Activated CD8-positive, alpha-beta T cell treated with anti-CD3 and anti-CD28 coated beads, Interleukin-2, amount 10 ng/mL, durations not matched to agents 7 days and 5 days (primary cell): ENCODE measurements around the gene COA5. TPM values are rescaled to one million over a fixed set of nuclear protein-coding genes. Genes with fewer than 3 reads are reported as not detected.

Source experiments
- ATAC-seq: fragments of 150-1000 bp; cut with Tn5 transposase; one replicate; pipeline ENCODE4 v1.10.0; 2021; ENCODE audit warnings: moderate library complexity
- CTCF ChIA-PET: fragments of 350-600 bp; sonication (Branson Sonifier 250); formaldehyde crosslinking; loops from one replicate; lab custom pipeline; 2021; ENCODE audit warnings: antibody characterized with exemption; lab: Charles Lee
- POLR2A ChIA-PET: fragments of 350-600 bp; sonication (Branson Sonifier 250); formaldehyde crosslinking; loops from one replicate; lab custom pipeline; 2021; ENCODE audit warnings: antibody characterized with exemption; lab: Charles Lee
- DNase-seq: peaks from one replicate; pipeline ENCODE4 v3.0.0-alpha.2; 2020
- H3K27ac Mint-ChIP-seq: one replicate; pipeline ENCODE4 v1.8.0; 2021; ENCODE audit warnings: mild to moderate bottlenecking, mixed read lengths
- H3K27me3 Mint-ChIP-seq: one replicate; pipeline ENCODE4 v1.8.0; 2021; ENCODE audit warnings: low read depth, mixed read lengths
- H3K36me3 Mint-ChIP-seq: one replicate; pipeline ENCODE4 v1.8.0; 2021; ENCODE audit warnings: low read depth, mixed read lengths
- H3K4me1 Mint-ChIP-seq: one replicate; pipeline ENCODE4 v1.8.0; 2021; ENCODE audit warnings: low read depth, mixed read lengths
- H3K4me3 Mint-ChIP-seq: one replicate; pipeline ENCODE4 v1.8.0; 2021; ENCODE audit warnings: mild to moderate bottlenecking, mixed read lengths
- H3K9me3 Mint-ChIP-seq: one replicate; pipeline ENCODE4 v1.8.0; 2022; ENCODE audit warnings: mixed read lengths; ENCODE audit not compliant: insufficient read depth
- total RNA-seq, 2 experiments: library from RNA; stranded (reverse); gene quantifications; one replicate each; pipeline ENCODE4 v1.2.3, GENCODE V29; 2021

Gene COA5
- total RNA-seq, 2 experiments from 2014 or later = 18.8 to 21.8 TPM

DNA sequence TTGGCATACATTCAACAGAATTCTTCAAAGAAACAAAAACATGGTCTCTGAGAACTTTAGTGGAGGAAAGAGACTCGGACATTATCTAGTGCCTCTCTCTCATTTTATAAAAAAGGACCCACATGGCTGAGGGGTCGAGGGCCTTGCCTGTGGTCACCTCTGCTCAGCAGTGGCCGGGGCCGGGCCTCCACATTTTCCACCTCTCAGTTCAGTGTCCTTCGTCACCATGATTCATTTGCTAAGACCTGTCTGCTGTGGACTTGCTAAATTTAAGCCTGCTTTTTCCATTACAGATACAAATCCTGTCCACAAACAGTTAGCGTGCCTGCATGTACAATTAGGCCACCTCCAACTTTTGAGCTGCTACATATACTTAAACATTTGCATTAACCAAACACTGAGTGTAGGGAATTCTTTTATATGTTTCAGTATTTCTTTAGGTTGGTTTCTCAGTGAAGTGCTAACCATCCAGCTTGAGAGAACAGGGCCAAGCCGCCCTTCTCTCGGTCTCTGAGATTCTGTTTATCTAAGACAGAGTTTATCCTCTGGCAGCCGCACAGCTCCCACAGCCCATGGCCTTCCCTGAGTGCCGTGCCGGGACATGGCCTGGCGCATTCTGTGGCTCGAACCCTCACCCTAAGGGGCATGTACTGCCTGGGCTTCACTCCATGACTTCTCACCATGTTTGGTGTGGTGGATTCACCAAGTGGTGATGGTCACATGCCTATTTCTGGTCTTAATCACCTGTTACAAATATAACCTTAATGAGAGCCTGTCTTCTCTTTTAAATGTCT, 46.2 kb downstream of the COA5 start:
- no peak for ATAC-seq
- CTCF ChIA-PET = interaction anchor here (1.4 kb wide), 1 partner anchor 149 kb away, joined by 5 read pairs; no protein-coding TSS in a partner anchor
- Mint-ChIP-seq H3K27me3 (no peaks in the 10 kb centered on the region), H3K4me1 (peaks cover 67% of the 10 kb centered on the region), H3K27ac (no peak overlapping the region), H3K4me3 (no peak overlapping the region), H3K36me3 (peaks cover 81% of the 10 kb centered on the region), H3K9me3 (no peaks in the 10 kb centered on the region)
- DNase-seq = no peak
- POLR2A ChIA-PET = no interaction called here

DNA sequence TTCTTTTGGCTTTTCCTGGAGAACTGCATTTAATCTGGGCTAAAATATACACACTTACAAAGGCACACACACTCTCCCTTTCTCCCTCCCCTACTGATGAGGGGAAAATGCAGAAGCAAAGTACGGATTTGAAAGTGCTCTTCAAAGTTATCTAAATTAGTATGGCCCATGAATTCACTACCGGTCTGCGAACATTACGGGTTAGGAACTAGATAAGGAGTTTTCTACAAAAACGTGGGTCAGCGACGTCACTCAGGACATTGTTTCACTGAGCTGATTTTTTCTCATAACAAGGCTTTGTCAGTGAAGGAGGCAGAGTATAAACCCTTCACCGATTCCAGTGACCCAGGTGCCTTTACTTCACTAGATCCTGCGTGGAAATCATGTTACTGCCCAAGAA, 47.3 kb downstream of the COA5 start:
- H3K9me3 Mint-ChIP-seq = no peaks in the 10 kb centered on the region
- ChIA-PET CTCF (interaction anchor here (0.7 to 5.5 kb wide), 4 partner anchors 8 to 149 kb away, joined by 3 to 43 read pairs (median 8); no protein-coding TSS in a partner anchor), POLR2A (no interaction called here)
- H3K27ac Mint-ChIP-seq = no peak overlapping the region
- DNase-seq (no peak), ATAC-seq (no peak)
- H3K4me3 Mint-ChIP-seq = no peak overlapping the region
- H3K4me1 Mint-ChIP-seq = peaks cover 76% of the 10 kb centered on the region
- no peaks in the 10 kb centered on the region for H3K27me3 Mint-ChIP-seq
- H3K36me3 Mint-ChIP-seq = peaks cover 79% of the 10 kb centered on the region

DNA sequence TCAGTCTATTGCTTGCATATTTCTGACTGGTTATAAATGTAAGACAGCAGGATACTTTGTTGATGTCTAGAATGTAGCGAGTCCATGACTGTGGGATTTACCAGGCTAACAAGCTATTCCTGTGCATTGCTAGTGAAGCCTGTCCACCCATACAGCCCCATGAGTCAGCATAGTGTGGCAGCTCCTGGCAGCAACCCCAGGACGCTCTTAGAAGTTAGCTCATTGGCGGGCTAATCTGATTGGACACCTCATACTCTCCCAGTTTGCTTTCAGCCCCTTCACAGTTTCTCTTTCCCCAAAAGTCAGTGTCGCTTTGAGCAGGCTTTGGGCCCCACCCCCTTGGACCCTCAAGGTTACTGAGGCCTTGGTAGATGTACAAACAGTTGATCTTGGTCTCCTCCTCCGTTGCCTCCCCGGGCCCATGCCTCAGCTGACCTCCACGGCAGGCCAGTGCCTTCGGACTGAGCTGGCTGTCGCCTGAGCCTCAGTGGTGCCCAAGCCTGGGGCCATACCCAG, 48.0 kb downstream of the COA5 start:
- peak overlapping the region; percentile 35 for H3K4me3 Mint-ChIP-seq
- ATAC-seq (no peak), DNase-seq (no peak)
- peak overlapping the region; percentile 71 for H3K27ac Mint-ChIP-seq
- POLR2A ChIA-PET = no interaction called here
- H3K36me3 Mint-ChIP-seq = peaks cover 79% of the 10 kb centered on the region
- H3K4me1 Mint-ChIP-seq = peaks cover 78% of the 10 kb centered on the region
- CTCF ChIA-PET = interaction anchor here (1.0 to 5.5 kb wide), 10 partner anchors 9 to 148 kb away, joined by 3 to 43 read pairs (median 4); no protein-coding TSS in a partner anchor
- no peaks in the 10 kb centered on the region for H3K9me3 Mint-ChIP-seq
- no peaks in the 10 kb centered on the region for H3K27me3 Mint-ChIP-seq

DNA sequence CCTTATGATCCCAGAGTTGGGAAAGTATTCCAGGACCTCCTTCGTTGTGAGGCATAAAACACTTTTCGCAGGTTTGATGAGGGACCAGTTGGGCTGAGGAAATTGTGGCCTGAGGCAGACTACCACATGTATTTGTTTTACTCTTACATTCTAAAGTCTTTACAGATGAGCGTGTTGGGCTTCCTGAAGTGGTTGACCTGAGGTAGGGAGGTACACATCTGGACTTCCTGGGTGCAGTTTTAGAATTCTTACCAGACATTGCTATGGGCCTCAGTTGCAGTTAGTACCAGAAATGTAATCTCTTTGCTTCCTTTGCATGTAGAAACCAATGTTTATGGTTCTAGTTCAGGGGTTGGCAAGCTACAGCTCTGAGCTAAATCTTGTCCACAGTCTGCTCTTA, 48.7 kb downstream of the COA5 start:
- DNase-seq (peak; percentile 46), ATAC-seq (peak; percentile 59)
- H3K4me1 Mint-ChIP-seq = peaks cover 79% of the 10 kb centered on the region
- H3K27me3 Mint-ChIP-seq = no peaks in the 10 kb centered on the region
- H3K9me3 Mint-ChIP-seq = no peaks in the 10 kb centered on the region
- peak overlapping the region; percentile 71 for H3K27ac Mint-ChIP-seq
- POLR2A ChIA-PET = no interaction called here
- H3K4me3 Mint-ChIP-seq = peak overlapping the region; percentile 35
- CTCF ChIA-PET = interaction anchor here (0.9 to 5.5 kb wide), 13 partner anchors 9 to 596 kb away, joined by 3 to 43 read pairs (median 3); no protein-coding TSS in a partner anchor
- peaks cover 83% of the 10 kb centered on the region for H3K36me3 Mint-ChIP-seq

DNA sequence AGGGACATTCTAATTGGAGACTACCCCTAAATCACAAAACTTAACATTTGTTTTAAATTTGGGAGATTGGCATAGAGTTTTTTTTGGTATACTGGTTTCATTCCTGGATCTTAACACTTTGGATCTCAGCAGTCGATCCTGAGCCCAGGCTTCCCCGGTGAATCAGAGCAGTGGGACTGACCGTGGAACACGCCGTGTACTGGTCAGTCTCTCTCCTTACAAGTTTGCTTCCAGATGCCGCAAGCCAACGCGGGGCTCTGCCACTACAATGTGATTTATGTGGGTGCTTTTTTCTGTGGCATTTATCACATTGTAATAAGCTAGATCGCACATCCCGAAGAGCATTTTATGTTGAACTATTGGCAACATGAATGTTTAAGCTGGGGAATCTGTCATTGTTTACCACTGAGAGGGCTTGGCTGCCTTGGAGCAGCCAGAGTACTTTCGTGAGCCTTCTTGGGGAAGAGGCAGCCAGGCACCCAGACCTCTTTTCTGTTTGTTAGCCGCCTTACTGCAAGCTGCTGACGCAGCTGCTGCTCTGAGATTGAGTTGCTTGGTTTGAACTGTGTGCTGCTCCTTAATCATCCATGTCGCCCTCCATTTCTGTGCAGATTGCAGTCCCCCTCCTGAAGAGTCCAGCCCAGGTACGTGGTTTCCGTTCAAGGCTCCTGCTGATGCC, 49.3 kb downstream of the COA5 start:
- CTCF ChIA-PET = interaction anchor here (0.8 to 5.5 kb wide), 13 partner anchors 10 to 597 kb away, joined by 3 to 43 read pairs (median 3); no protein-coding TSS in a partner anchor
- no peak for DNase-seq
- Mint-ChIP-seq H3K4me1 (peaks cover 81% of the 10 kb centered on the region), H3K9me3 (no peaks in the 10 kb centered on the region), H3K27me3 (no peaks in the 10 kb centered on the region), H3K27ac (peak overlapping the region; percentile 71), H3K36me3 (peaks cover 85% of the 10 kb centered on the region), H3K4me3 (peak overlapping the region; percentile 35)
- POLR2A ChIA-PET = no interaction called here
- no peak for ATAC-seq

DNA sequence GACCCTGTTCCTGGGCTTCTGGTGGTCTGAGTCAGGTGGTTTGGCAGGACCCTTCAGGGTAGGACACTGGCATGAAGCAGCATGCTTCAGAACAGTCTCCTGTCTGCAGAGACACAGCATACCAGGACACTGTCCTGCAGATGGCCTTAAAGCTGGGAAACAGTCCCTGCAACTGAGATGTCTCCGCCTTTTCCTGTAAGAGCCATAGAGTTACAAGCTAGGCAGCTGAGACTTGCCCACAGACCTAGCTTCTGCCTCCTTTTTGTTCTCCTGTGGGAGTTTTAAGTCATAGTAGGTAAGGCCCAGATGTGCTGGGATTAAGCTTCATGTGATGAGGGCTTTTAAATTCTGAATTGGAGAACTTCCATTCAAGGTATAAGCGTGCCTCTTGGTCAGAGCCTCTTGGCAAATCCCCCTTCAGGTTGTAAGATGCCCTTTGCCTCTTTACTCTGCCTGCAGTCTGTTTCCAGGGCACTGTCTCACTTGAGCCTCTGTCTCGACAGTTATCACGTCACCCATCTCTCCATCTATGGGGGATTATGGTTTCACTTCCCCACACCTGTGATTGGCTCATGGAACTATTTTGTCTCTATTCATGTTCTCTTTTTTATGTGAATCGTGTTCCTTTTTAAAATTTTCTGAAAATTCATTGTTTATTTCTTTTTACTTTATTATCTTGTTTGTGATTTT, 51.8 kb downstream of the COA5 start:
- CTCF ChIA-PET = interaction anchor here (1.2 to 5.5 kb wide), 5 partner anchors 13 to 144 kb away, joined by 3 to 43 read pairs (median 8); no protein-coding TSS in a partner anchor
- H3K36me3 Mint-ChIP-seq = peaks cover 96% of the 10 kb centered on the region
- peak overlapping the region; percentile 48 for H3K27ac Mint-ChIP-seq
- peaks cover 97% of the 10 kb centered on the region for H3K4me1 Mint-ChIP-seq
- no peak overlapping the region for H3K4me3 Mint-ChIP-seq
- ATAC-seq = no peak
- H3K27me3 Mint-ChIP-seq = no peaks in the 10 kb centered on the region
- H3K9me3 Mint-ChIP-seq = no peaks in the 10 kb centered on the region
- no peak for DNase-seq
- POLR2A ChIA-PET = interaction anchor here (0.6 kb wide), 1 partner anchor 14 kb away, joined by 3 read pairs; no protein-coding TSS in a partner anchor

DNA sequence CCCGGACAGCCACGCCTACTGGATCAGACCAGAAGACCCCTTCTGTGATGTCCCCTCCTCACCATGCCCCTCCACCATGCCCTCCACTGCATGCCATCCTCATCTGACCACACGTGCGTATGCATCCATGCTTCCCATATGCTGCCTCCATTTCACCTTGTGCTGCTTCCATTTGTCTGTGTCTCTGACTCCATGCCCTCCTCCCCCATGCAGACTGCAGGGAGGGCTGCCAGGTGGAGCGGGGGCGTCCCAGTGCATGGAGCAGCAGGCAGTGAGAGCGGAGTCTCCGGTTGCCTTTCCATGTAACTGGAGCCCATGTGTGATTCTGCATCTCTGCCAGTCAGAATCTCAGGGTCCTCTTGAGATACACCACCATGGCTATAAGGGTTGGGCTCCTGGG, 52.6 kb downstream of the COA5 start:
- ATAC-seq (no peak), DNase-seq (no peak)
- no peaks in the 10 kb centered on the region for H3K9me3 Mint-ChIP-seq
- peaks cover 97% of the 10 kb centered on the region for H3K4me1 Mint-ChIP-seq
- H3K4me3 Mint-ChIP-seq = no peak overlapping the region
- POLR2A ChIA-PET = no interaction called here
- CTCF ChIA-PET = interaction anchor here (2.0 kb wide), 1 partner anchor 143 kb away, joined by 8 read pairs; no protein-coding TSS in a partner anchor
- H3K27ac Mint-ChIP-seq = peak overlapping the region; percentile 48
- peaks cover 95% of the 10 kb centered on the region for H3K36me3 Mint-ChIP-seq
- no peaks in the 10 kb centered on the region for H3K27me3 Mint-ChIP-seq

DNA sequence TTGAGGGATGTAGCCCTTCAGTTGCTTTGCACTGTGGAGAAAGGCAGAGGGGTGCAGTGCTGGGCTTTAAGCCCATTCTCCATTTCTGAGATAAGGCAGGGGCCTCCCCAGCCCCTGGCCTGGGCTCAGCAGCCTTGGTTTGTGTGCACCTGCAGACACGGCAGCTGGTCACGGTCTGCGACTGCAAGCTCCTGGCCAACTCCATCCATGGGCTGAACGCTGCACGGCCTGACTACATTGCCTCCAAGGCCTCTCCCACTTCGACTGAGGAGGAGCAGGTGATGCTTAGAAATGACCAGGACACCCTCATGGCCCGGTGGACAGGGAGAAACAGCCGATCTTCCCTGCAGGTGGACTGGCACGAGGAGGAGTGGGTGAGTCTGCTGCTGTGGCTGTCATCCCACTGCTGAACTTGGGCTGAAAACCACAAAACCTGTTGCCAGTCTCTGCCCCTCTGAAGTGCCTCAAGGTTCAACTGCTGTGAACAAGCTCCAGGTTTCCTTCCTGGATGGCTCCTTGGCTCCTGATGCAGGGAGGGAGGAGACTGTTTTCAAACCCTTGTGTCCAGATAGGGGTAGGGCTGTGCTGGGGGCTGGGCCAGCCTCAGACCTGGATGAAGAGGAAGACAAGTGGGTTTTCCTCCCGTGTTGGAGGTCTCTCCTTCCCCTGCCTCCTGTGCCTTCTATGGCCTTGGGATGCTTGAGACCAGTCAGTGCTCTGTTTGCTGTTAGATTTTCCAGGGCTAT, 54.0 kb downstream of the COA5 start:
- ChIA-PET CTCF (no interaction called here), POLR2A (no interaction called here)
- Mint-ChIP-seq H3K27me3 (no peaks in the 10 kb centered on the region), H3K36me3 (peaks cover 87% of the 10 kb centered on the region), H3K4me3 (no peak overlapping the region), H3K27ac (no peak overlapping the region), H3K4me1 (peaks cover 97% of the 10 kb centered on the region), H3K9me3 (no peaks in the 10 kb centered on the region)
- no peak for ATAC-seq
- no peak for DNase-seq

DNA sequence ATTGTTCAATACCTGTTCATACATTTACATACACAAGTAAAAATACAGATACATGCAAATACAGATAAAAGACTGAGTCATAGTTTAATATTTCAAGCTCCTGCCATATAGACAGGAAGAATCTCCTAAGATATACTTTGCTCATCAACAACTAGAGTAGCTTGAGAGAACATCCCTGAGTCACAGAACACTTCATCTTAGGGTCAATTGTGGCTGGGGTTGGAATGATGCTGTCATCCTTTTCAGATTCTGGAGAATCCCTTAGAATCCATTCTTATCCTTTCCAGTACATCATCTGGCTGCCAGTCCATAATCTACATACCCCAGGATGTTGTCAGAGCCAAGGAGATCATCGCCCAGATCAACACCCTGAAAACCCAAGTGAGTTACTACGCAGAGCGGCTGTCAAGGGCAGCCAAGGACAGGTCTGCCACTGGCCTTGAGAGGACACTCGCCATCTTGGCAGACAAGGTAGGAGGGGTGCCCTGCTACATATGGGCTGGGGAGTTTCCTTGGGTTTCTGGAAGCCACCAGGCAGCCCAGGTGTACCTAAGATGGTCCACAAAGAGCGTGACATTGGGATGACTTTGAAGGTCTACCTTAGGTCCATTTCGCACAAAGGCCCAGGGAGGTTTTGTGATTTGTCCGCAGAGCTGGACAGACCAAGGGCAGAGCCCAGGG, 55.7 kb downstream of the COA5 start:
- ATAC-seq = no peak
- CTCF ChIA-PET = interaction anchor here (2.0 kb wide), 1 partner anchor 10 kb away, joined by 4 read pairs; no protein-coding TSS in a partner anchor
- H3K4me3 Mint-ChIP-seq = no peak overlapping the region

DNA sequence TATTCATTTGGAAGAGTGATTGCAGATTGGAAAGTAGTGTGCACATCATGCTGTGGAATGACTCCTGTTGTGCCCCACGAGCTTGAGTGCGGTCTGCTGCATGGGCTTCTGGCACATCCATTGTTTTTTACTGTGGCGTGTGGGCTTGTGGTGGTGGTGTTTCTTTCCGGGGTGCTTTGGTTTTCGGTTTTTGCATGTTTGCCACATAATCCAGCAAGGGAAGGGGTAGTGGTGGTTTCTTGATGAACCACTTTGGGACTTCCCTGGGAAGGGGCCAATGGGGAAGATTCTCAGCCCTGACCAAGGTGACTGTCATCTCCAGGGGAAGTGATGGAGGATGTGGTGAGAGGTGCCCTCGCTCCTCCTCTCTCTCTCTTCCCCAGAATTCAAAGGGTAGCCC, 57.0 kb downstream of the COA5 start:
- Mint-ChIP-seq H3K4me1 (peaks cover 98% of the 10 kb centered on the region), H3K27ac (peak overlapping the region; percentile 79), H3K9me3 (no peaks in the 10 kb centered on the region), H3K4me3 (peak overlapping the region; percentile 23), H3K27me3 (no peaks in the 10 kb centered on the region), H3K36me3 (peaks cover 88% of the 10 kb centered on the region)
- ATAC-seq = peak; percentile 56
- CTCF ChIA-PET = interaction anchor here (1.0 to 2.0 kb wide), 6 partner anchors 9 to 105 kb away, joined by 3 to 5 read pairs (median 4); no protein-coding TSS in a partner anchor
- POLR2A ChIA-PET = interaction anchor here (1.0 kb wide), 1 partner anchor 141 kb away, joined by 4 read pairs; no protein-coding TSS in a partner anchor
- peak; percentile 61 for DNase-seq

More for the DNA sequence above, 55.7 kb downstream of the COA5 start:
- Mint-ChIP-seq H3K4me1 (peaks cover 96% of the 10 kb centered on the region), H3K27me3 (no peaks in the 10 kb centered on the region), H3K9me3 (no peaks in the 10 kb centered on the region), H3K36me3 (peaks cover 85% of the 10 kb centered on the region), H3K27ac (peak overlapping the region; percentile 32)
- POLR2A ChIA-PET = interaction anchor here (0.6 kb wide), 1 partner anchor 123 kb away, joined by 8 read pairs; no protein-coding TSS in a partner anchor
- DNase-seq = no peak
